SIG-M5 (cell line): ENCODE measurements around the gene TMBIM1.

Experiments
- DNase-seq: peaks from one replicate; lab custom pipeline; 2025; lab: John Stamatoyannopoulos, UW

Gene TMBIM1, protein sequence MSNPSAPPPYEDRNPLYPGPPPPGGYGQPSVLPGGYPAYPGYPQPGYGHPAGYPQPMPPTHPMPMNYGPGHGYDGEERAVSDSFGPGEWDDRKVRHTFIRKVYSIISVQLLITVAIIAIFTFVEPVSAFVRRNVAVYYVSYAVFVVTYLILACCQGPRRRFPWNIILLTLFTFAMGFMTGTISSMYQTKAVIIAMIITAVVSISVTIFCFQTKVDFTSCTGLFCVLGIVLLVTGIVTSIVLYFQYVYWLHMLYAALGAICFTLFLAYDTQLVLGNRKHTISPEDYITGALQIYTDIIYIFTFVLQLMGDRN

DNA sequence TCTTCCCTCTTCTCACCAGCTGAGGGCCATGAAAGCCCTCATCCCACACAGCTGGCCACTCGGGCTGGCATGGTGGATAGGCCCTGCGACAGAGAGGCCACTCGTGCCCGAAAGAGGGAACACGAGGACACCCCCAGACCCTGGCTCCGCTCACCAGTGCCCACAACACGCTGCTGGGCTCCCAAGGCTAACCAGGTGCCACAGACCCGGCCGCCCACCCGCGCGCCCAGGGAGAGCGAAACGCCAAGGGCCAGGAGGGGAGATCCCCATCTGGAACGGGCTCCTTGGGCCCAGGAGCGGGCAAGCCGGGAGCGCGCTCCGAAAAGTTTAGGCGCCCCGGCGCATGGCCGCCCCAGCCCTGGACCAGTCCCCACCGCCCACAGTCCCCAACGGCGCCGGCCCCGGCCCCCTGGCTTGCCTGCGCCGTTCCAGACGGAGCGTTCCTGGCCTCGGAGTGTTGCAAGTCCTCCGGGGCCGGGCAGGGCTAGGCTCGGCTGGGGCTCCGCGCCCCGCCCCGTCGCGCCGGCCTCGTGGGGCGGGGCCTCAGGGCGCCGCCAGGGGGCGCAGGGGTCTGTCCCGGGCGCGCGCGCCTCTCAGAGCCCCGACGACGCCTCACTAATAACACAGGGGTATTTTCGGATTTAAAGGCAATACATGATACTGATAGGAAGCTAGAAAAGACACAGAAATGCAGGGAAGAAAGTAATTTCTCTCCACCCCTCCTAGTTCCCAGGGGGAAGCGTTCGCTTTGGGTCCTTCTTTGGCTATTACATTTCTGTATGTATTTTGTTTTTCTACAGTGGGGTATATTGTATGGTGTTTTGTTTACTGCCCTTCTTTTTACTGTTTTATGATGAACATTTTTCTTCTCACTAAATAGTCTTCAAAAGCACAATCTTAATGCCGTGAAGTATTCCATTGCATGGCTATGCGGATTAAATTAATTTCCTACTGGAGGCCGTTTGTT is at the start of gene TMBIM1:
Gene TMBIM1, minus strand, starts transcription at position 456 of the 967 bp plus-strand sequence. CDS start 10,362 bp downstream, outside the sequence.
- no peak for DNase-seq

DNA sequence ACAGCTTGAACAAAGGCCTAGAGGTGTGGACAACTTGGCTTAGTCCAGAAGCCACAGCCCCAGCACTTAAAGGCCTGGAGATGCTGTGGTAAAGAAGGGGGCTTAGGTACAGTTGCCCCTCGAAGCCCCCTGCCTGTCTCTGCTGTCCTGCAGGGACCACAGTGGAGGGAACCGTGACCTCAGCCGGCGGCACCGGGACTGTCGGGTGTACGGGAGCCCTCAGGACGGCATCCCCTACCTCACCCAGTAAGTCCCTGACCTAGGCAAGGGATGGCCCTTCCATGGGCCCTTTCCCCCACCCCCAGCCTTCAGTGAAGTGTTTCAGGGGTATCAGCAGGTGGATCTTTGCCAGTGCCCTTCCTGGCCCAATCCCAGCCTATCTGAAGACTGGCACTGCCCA is 49.1 kb upstream of the TMBIM1 start:
- DNase-seq: no peak

DNA sequence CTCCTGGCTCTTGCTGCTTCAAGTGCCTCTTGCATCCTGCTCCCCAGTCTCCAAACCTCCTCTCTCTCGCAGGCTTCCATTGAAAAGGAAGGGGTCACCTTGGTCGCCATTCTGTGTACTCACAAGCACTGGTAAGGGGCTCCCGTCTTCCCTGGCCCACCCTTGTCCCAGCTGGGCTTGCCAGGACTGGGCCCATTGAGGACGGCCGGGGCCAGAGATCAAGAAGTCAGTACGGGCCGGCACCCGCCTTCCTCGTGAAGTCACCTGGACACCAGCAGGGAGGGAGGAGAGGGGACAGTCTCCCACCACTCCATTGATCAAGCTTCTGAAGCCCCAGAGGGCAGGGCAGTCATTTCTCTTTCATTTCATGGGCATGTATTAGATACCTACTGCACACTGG is 48.4 kb upstream of the TMBIM1 start:
- no peak for DNase-seq

DNA sequence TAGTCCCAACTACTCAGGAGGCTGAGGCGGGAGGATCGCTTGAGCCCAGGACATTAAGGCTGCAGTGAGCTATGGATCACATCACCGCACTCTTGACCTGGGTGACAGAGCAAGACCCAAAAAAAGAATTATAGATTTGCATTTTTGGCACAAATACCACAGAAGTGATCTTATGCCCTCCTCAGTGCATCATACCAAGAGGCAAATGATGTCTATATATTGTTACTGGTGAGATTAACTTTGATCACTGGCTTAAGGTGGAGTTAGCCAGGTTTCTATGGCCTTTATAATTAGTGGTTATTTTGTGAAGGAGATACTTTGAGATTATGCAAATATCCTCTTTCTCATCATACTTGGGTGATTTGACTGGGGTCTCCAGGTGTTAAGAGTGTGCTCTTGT is 42.2 kb upstream of the TMBIM1 start:
- no peak for DNase-seq

DNA sequence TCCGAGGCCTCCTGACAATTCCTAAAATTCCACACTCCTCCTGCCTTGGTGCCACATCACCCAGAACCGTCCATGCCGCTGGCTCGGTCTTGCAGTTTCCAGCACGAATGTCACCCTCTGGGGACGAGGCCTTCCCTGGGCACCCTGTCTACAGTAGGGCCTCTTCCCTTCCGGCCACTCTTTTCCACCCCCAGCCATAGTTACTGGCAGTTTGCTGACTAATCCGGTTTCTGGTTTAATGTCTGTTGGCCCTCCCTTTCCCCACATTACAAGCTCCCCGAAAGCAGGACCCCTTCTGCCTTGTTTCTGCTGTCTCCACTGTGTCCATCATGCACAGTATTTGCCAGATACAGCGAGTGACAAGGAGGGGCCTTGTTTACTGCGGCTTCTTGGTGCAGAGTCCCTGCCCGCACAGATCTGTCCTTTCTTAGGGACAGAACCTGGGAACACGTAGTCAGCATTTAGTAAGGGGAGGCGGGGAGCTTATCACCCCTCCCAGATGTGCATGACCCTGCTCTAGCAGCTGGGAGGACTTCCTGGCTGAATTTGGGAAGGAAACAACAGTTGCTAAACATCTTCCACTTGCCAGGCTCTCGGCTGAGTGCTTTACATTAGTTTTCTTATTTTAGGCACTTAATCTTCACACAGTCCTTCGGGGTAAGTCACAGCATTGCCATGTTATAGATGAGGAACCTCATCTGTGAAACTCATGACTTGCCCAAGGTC is 40.8 kb upstream of the TMBIM1 start:
- DNase-seq: peak; percentile 59

DNA sequence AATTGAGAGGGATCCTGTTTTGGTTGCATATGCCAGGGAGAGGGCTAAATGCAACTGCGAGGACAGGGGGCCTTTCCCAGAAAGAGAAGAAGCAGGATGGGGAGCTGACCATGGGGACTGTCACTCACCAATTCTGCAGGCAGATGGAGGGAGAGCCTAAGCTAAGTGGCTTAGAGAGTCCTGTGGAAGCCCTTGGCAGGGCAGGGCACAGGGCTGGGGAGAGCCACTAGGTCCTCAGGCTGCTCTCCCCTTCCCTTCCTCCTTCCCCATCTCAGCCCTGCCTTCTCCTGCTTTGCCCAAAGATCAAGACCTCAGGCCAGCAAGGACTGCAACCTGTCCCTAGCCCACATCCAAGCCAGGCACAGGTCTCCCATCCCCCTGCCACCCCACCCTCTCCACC is 40.0 kb upstream of the TMBIM1 start:
- DNase-seq: no peak

DNA sequence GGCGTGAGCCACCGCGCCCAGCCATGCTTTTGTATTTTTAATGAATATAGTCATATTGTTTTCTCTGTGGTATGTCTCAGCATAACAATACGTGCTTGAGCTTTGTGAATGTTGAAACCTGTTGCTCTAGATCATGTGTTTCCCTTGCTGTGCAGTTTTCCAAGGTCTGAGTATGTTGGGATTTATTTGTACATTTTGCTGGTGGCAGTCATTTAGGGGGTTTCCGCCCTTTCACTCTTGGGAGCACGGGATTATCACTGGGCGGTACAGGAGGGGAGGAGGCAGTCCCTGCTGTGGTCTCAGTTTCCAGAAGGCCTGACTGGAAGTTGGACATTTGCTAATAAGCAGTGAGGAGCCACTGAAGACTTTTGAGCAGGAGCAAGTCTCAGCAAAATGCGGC is 39.4 kb upstream of the TMBIM1 start:
- no peak for DNase-seq

DNA sequence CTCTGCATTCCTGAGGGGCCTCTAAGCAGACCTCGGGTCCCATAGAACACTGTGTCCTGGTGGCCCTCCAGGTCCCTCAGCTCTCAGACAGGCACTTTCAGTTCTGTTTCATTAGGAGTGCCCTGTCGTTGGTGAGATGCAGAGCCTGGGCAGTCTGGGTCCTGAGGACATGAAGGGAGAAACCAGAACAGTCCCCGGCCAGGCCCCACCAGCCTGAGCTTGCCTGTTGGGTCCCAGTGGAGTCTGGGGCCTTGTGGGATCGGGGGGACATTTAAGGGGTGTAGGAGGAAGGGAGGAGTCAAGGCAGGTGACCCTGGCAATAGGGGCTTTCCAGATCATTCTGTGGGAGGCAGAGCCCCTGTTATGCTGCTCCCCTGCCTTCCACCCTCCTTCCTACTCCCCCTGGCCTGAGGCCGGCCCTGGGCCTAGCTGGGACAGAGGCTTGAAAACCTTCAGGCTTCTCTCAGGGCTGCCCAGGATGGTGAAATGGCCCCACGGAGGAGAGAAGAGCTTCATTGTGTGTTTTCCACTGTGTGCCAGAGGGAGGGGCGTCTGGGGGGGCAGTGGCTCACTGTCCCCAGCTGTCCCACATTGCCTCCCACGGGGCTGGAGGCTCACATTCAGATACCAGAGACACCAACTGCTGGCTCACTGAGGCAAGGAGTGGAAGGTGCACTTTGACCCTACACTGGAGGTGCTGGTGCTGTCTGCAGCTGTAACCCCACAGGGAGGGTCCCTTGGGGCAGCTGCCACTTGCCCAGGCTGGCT is 37.7 kb upstream of the TMBIM1 start:
- DNase-seq: no peak

DNA sequence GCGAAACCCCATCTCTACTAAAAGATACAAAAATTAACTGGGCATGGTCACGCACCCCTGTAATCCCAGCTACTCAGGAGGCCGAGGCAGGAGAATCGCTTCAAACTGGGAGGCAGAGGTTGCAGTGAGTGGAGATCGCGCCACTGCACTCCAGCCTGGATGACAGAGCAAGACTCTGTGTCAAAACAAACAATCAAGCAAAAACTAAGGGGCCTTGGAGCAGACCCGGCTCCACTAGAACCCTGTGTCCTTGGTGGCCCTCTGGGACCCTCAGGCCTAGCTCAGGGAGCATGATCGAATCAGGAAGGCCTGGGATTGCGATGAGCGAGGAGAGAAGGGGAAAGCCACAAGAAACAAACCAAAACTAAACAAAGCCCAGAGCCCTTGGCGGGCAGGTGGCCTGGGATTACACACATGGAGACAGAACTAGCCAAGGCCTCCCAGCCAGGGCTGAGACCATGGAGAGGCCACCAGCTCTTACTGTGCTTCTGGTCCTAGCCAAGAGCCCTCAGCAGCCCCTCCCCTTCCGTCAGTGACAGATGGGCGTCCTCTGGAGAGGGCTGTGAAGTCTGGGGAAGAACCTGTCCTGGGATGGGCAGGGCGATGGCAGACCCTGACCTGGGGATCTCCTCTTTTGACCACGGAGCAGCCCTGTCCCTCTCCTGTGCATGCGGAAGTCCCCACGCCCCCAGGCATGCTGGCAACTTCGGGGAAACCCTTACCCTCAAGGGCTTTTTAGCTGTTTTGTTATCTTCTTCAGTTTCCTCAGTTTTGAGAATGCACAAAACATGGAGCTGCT is 36.9 kb upstream of the TMBIM1 start:
- no peak for DNase-seq

DNA sequence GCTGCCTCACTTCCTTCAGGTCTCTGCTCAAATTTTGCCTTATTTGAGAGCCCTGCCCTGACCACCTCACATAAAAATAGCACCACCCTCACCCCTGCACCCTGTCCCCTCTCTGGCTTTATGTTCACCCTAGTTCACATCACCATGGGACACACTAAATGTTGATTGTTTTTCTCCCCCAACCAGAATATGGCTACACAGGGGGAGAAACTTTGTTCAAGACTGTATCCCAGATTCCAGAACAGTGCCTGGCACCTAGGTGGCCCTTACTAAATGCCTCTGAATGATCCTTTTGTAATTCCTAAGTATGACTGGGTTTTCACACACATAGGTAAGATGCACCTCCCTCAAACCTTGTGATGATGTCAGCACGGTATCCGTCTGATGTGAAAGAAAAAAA is 36.0 kb upstream of the TMBIM1 start:
- DNase-seq: no peak

DNA sequence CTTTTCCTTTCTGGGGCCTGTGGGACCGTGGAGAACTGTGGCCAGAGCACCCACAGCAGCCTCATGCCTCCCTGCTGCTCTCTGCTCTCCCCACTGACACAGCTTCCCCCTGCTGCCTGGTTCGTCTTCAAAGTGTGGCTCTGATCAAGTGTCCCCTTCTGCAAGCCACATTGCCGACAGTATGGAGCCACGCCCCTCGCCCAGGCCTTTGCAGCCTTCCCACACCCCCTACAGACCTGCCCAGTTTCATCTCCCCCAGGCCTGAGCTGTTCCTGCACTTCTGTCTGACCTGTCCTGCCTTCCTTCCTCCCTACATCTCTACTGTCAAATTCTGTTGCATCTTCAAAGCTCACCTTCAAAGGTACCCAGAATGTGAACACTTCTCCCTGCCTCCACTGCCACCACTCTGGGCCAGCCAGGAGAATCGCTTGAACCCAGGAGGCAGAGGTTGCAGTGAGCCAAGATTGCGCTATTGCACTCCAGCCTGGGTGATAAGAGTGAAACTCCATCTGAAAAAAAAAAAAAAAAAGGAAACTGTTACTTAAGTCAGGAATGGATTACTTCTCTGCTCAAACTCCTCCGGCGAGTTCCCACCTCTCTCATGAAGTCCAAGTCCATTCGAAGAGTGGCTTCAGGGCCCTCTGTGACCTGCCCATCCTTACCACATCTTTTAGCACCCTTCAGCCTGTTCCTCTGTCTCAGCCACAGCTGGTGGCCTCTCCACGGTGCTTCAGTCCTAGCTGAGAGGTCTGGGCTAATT is 35.3 kb upstream of the TMBIM1 start:
- DNase-seq: no peak

DNA sequence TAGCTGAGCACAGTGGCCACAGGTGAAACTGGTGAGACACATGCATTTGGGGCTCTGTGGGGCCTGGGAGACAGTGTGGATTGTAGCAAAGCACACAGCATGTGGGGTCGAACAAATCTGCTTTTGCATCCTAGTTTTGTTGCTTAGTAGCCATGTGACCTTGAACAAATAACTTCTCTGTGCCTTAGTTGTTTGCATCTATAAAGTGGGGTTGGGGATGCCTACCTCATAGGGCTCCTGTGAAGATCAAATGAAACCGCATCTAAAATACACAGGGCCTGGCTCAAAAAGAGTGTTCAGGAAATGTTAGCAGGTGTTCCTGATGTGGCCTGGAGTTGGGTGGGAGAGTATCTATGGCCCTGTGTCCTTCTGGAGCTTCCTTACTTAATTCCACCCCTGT is 34.0 kb upstream of the TMBIM1 start:
- DNase-seq: no peak

DNA sequence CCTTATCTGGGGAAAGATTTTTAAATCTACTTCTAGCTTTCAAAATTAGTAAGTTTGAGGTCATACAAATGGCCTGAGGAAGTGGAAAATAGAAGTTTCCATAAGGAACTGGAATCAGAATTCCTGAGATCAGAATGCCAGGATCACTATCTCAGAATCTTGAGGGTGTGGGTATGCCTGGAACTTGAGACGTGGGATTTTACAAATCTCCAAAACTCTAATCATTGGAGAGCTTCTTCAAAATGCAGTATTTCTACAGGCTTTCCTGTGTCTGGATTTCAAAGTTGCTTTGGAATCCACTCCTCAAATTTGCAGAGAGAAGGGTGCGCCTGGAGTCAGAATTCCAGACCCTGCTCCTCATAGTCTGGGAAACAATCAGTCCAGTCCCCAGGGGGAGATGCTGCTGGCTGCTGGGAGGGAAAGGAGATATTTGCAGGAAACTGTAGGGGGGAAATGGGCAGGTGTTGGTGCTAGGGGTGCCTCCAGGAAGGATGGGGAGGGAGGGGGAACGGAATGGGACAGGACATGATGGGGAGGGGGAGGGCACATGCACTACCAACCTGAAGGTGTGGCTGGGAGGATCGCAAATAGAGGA is 33.4 kb upstream of the TMBIM1 start:
- no peak for DNase-seq

DNA sequence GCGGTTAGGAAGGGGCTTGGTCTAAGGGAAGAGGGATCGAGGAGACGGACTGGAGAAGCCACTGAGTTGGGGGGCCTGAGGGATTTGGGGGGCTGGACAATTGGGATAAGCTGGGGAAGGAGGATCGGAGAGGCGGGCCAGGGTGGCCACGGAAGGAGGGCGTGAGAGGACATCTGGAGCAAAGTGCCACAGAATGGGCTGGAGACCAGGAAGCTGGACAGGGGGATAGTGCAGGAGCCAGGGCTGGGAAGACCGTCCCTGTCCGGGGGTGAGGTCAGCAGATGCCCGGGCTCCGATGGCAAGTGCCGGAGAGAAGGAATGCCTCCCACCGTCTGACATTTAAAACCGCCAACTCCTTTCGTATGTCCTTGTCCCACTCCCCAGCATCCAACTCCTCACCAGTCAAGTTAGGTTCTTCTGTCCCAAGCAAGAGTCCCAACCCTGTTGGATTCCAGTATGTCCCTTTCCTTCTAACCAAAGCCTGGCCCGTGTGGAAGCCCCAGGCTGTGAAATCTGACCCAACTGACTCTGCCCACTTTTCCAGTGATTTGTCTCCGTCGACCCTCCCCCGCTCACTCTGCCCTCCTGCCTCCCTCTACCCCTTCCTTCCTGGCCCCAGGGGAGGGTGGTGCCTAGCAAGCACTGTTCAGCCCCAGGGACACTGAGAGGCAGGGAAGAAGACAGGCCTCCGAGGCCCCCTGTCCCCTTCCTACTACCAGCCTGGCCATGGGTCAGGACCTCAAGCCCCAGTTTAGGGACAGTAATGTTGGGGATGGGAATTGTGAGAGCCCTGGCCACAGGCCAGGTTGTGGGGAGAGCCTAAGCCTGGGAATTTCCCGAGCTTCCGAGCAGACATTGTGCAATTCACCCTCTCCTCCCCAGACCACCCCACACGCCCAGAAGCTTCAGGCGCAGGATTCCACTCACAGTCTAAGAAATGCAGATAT is 31.5 kb upstream of the TMBIM1 start:
- DNase-seq: no peak

DNA sequence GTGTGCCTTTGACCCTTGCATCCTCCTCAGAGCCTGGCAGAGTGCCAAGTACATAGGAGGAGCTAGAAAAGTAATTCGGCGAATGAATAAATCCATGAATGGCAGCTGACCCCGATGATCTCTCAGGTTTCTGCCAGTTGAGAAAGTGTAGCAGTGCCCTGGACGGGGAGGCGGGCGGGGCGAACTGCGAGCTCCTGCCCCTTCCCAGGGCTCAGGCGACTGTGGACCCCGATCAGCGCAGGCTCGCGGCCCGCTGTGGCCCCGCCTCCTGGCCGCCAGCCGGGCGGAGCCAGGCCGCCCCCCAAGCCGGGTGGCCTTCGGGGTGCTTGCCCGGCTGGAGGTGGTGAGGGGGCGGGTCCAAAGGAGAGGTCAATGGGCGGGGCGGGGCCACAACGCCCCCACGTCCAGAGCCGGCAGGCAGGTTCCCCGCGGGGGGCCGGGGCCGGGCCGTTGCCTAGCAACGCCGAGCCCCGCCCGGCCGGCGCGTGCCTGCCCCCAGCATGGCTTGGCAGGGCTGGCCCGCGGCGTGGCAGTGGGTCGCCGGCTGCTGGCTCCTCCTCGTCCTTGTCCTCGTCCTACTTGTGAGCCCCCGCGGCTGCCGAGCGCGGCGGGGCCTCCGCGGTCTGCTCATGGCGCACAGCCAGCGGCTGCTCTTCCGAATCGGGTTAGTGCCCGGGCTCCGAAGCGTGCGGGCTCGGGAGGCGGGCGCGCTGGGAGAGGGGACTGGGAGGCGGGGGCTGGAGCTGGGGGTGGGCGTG is 30.6 kb upstream of the TMBIM1 start:
- DNase-seq: no peak

DNA sequence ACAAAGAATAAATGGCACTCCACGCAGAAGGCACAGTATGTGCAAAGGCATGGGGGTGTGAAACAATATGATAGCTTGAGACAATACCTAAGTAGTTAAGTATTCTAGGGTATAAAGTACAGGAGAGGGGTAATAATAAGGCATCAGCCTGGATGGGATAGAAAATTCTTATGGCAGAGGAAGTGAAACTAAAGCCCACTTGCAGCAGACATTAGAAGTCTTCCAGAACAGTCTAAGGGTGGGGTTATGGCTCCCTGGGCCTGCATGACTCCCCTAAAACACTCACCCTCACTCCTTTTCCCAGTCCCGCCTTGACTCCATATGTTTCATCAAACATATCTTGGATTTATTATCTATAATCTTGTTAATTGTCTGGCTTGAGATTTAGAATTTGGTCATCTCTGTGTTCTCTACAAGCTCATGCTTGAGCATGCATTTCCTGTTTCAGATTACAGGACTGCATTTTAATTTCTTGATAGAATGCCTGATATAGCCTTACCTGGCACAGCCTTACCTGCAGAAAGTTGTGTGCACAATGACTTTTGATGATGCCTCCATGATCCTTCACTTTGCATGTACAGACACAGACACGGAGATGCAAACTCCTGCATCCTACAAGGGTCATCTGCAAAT is 28.5 kb upstream of the TMBIM1 start:
- DNase-seq: no peak

DNA sequence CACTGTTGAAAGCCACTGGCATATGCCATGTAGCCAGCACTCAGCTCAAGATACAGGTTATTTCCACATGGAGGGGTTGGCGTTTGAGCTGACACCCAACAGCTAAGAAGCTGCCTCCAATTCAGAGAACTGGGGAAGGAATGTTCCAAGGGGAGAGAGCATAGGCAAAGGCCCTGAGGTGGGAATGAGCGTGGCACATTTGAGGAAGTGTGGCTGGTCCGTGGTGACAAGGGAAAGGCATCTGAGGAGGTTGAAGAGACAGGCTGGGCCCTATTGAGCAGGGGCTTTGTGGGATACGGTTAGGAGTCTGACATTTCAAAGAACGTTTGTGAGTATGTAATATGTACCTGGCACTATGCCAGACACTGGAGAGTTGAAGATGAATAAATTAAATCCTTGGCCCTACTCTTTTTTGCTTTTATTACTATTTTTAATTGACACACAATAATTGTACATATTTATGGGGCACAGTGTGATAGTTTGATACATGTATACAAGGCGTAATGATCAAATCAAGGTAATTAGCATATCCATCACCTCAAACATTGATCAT is 27.6 kb upstream of the TMBIM1 start:
- DNase-seq: no peak
